ENCODE measurements around the gene MFSD1. TPM values are rescaled to one million over a fixed set of nuclear protein-coding genes. Genes with fewer than 3 reads are reported as not detected.

MFSD1 gene
- total RNA-seq, 2 donors from 2014 or later, result 11.2 to 17.5 TPM

GRCh38 chr3:158839966-158840365 lies 38.1 kb downstream of the MFSD1 start:
- Mint-ChIP-seq H3K9me3 (no peaks in the 10 kb centered on the region), H3K27ac (no peak overlapping the region), H3K27me3 (ENCODE audit: low read depth) (no peaks in the 10 kb centered on the region), H3K36me3 (ENCODE audit: insufficient read depth in 2 of 2) (no peaks in the 10 kb centered on the region), H3K4me1 (ENCODE audit: low read depth) (no peaks in the 10 kb centered on the region), H3K4me3 (no peak overlapping the region)
- no peak for DNase-seq
- ATAC-seq (replicated peaks in 1 of 2), result no peak

GRCh38 chr3:158841387-158841786 lies 39.5 kb downstream of the MFSD1 start:
- Mint-ChIP-seq H3K4me3 (no peak overlapping the region), H3K4me1 (ENCODE audit: low read depth) (peaks cover 4% of the 10 kb centered on the region), H3K27me3 (ENCODE audit: low read depth) (no peaks in the 10 kb centered on the region), H3K36me3 (ENCODE audit: insufficient read depth in 2 of 2) (no peaks in the 10 kb centered on the region), H3K27ac (no peak overlapping the region), H3K9me3 (no peaks in the 10 kb centered on the region)
- DNase-seq (no peak), ATAC-seq (replicated peaks in 1 of 2) (no peak)

GRCh38 chr3:158842976-158843375 lies 41.1 kb downstream of the MFSD1 start:
- H3K27me3 Mint-ChIP-seq (ENCODE audit: low read depth), result no peaks in the 10 kb centered on the region
- no peak overlapping the region for H3K4me3 Mint-ChIP-seq
- DNase-seq, result no peak
- no peaks in the 10 kb centered on the region for H3K9me3 Mint-ChIP-seq
- ATAC-seq (replicated peaks in 1 of 2), result no peak
- H3K27ac Mint-ChIP-seq, result no peak overlapping the region
- H3K36me3 Mint-ChIP-seq (ENCODE audit: insufficient read depth in 2 of 2), result no peaks in the 10 kb centered on the region
- H3K4me1 Mint-ChIP-seq (ENCODE audit: low read depth), result peaks cover 17% of the 10 kb centered on the region

DNA sequence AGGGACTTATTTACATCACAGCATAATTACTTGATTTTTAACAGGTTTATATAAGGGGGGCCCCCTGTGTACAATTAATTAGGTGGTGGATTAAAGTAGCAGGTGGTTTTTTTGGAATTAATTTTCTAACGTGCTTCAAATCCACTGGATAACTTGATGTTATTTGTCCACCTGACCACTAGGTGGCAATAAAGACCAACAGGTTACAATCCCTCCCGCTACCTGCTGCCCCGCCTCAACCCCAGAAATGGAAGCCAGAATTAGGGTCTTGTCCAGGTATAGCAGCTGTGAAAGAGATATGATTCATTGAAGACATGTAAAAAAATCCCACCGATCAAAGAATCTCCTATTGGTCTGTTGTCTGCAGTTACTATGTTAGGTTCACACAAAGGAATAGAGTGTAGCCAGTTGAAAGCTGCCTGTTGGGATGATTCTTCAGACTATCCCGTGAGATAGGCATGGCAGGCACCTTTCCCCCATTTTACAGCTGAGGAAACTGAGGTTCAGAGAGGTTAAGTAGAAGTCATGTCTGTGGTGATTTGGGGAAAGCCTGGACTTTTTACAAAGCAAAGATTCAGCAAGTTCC lies 44.0 kb downstream of the MFSD1 start:
- ATAC-seq (replicated peaks in 1 of 2), result peak; percentile 27 to 54
- H3K4me1 Mint-ChIP-seq (ENCODE audit: low read depth), result peaks cover 21% of the 10 kb centered on the region

DNA sequence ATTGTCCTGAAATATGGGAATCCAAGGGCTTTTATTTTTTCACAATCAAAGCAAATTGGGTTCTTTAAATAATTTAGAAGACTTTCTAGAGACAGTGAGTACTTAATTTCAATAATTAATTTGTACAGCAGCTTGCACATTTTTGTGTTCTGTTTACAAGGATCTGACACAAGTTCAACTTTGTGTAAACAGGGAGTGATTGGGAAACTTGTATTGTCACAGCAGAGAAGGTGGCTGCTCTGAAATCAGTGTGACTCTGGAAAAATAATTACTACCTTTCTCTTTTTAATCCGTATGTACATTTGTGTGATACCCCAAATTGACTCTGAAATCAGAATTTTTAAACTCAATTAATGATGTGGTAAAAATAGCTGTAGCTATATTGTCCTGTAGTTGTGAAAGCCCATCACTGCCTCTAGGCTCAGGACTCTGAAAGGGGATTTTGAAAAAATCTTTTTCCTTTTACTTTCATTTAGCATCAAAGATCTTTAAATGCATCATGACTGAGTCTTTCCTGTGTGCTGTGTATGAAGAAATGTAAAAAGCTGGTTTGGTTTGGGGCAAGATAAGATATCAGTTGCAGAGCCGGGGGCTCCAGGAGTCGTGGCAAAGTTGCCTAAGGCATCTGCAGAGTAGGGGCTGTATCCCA lies 45.1 kb downstream of the MFSD1 start:
- DNase-seq, result no peak
- H3K36me3 Mint-ChIP-seq (ENCODE audit: insufficient read depth in 2 of 2), result no peaks in the 10 kb centered on the region
- ATAC-seq (replicated peaks in 1 of 2), result peak; percentile 61 to 71
- no peaks in the 10 kb centered on the region for H3K27me3 Mint-ChIP-seq (ENCODE audit: low read depth)
- no peak overlapping the region for H3K27ac Mint-ChIP-seq
- H3K4me1 Mint-ChIP-seq (ENCODE audit: low read depth), result peaks cover 21% of the 10 kb centered on the region
- peak overlapping the region in 1 of 2 donors; percentile 28 for H3K4me3 Mint-ChIP-seq
- H3K9me3 Mint-ChIP-seq, result no peaks in the 10 kb centered on the region

More for the DNA sequence above, 44.0 kb downstream of the MFSD1 start:
- Mint-ChIP-seq H3K27ac (no peak overlapping the region), H3K27me3 (ENCODE audit: low read depth) (no peaks in the 10 kb centered on the region), H3K4me3 (no peak overlapping the region), H3K9me3 (no peaks in the 10 kb centered on the region), H3K36me3 (ENCODE audit: insufficient read depth in 2 of 2) (no peaks in the 10 kb centered on the region)
- peak; percentile 24 to 36 for DNase-seq

GRCh38 chr3:158847452-158847821 lies 45.6 kb downstream of the MFSD1 start:
- Mint-ChIP-seq H3K36me3 (ENCODE audit: insufficient read depth in 2 of 2) (no peaks in the 10 kb centered on the region), H3K4me1 (ENCODE audit: low read depth) (peaks cover 21% of the 10 kb centered on the region), H3K9me3 (no peaks in the 10 kb centered on the region), H3K27me3 (ENCODE audit: low read depth) (no peaks in the 10 kb centered on the region), H3K4me3 (no peak overlapping the region), H3K27ac (no peak overlapping the region)
- DNase-seq, result no peak
- peak; percentile 19 to 40 for ATAC-seq (replicated peaks in 1 of 2)

- Mint-ChIP-seq H3K36me3 (ENCODE audit: insufficient read depth in 2 of 2) (no peaks in the 10 kb centered on the region), H3K27ac (no peak overlapping the region), H3K4me1 (ENCODE audit: low read depth) (peaks cover 21% of the 10 kb centered on the region), H3K4me3 (no peak overlapping the region), H3K27me3 (ENCODE audit: low read depth) (no peaks in the 10 kb centered on the region), H3K9me3 (no peaks in the 10 kb centered on the region)
- ATAC-seq (replicated peaks in 1 of 2) (no peak), DNase-seq (no peak)
Observed at GRCh38 chr3:158847885-158848284, 46.0 kb downstream of the MFSD1 start.

GRCh38 chr3:158849757-158850156 lies 47.9 kb downstream of the MFSD1 start:
- DNase-seq, result no peak
- H3K4me1 Mint-ChIP-seq (ENCODE audit: low read depth), result peaks cover 21% of the 10 kb centered on the region
- no peaks in the 10 kb centered on the region for H3K36me3 Mint-ChIP-seq (ENCODE audit: insufficient read depth in 2 of 2)
- H3K27ac Mint-ChIP-seq, result no peak overlapping the region
- peaks cover 0 to 1% of the 10 kb centered on the region in 2 donors for H3K9me3 Mint-ChIP-seq
- H3K27me3 Mint-ChIP-seq (ENCODE audit: low read depth), result no peaks in the 10 kb centered on the region
- no peak overlapping the region for H3K4me3 Mint-ChIP-seq
- no peak for ATAC-seq (replicated peaks in 1 of 2)

DNA sequence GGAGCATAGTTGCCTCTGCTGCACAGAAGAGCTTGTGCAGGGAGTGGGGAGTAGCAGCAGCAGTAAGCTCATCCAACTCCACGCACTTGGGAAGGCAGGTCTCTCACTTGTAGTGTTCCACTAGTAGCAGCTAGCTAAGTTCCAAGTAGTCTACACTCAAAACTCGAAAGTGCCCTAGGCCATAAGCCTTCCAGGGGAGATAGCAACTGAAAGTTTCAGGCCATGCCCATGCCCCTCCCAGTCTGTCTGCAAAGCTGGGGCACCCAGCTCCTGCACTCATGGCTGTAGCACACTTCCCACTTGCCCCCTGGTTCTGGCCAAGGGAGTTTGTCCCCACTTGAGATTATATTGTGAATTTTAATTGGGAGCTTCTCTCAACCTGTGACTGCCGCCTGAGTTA lies 57.5 kb downstream of the MFSD1 start:
- DNase-seq (no peak), ATAC-seq (replicated peaks in 1 of 2) (no peak)
- Mint-ChIP-seq H3K4me3 (no peak overlapping the region), H3K27ac (no peak overlapping the region), H3K9me3 (peaks cover 6 to 7% of the 10 kb centered on the region in 2 donors), H3K36me3 (ENCODE audit: insufficient read depth in 2 of 2) (peaks cover 2 to 8% of the 10 kb centered on the region in 2 donors), H3K27me3 (ENCODE audit: low read depth) (peaks cover 16% of the 10 kb centered on the region), H3K4me1 (ENCODE audit: low read depth) (no peaks in the 10 kb centered on the region)

GRCh38 chr3:158863247-158863646 lies 61.4 kb downstream of the MFSD1 start:
- DNase-seq (no peak), ATAC-seq (replicated peaks in 1 of 2) (no peak)
- no peaks in the 10 kb centered on the region for H3K9me3 Mint-ChIP-seq
- H3K4me1 Mint-ChIP-seq (ENCODE audit: low read depth), result no peaks in the 10 kb centered on the region
- H3K27me3 Mint-ChIP-seq (ENCODE audit: low read depth), result no peaks in the 10 kb centered on the region
- no peak overlapping the region for H3K4me3 Mint-ChIP-seq
- H3K27ac Mint-ChIP-seq, result no peak overlapping the region
- H3K36me3 Mint-ChIP-seq (ENCODE audit: insufficient read depth in 2 of 2), result no peaks in the 10 kb centered on the region

- ATAC-seq (replicated peaks in 1 of 2) (no peak), DNase-seq (no peak)
- H3K4me1 Mint-ChIP-seq (ENCODE audit: low read depth), result no peaks in the 10 kb centered on the region
- no peaks in the 10 kb centered on the region for H3K9me3 Mint-ChIP-seq
- H3K4me3 Mint-ChIP-seq, result no peak overlapping the region
- no peaks in the 10 kb centered on the region for H3K36me3 Mint-ChIP-seq (ENCODE audit: insufficient read depth in 2 of 2)
- H3K27me3 Mint-ChIP-seq (ENCODE audit: low read depth), result no peaks in the 10 kb centered on the region
- no peak overlapping the region for H3K27ac Mint-ChIP-seq
Observed at GRCh38 chr3:158864492-158864891, 62.6 kb downstream of the MFSD1 start.

GRCh38 chr3:158875700-158876099 lies 73.8 kb downstream of the MFSD1 start:
- DNase-seq (no peak), ATAC-seq (replicated peaks in 1 of 2) (no peak)
- Mint-ChIP-seq H3K27ac (no peak overlapping the region), H3K36me3 (ENCODE audit: insufficient read depth in 2 of 2) (no peaks in the 10 kb centered on the region), H3K9me3 (no peaks in the 10 kb centered on the region), H3K27me3 (ENCODE audit: low read depth) (no peaks in the 10 kb centered on the region), H3K4me1 (ENCODE audit: low read depth) (no peaks in the 10 kb centered on the region), H3K4me3 (no peak overlapping the region)

Data from activated T-cell treated with anti-CD3 and anti-CD28 coated beads, Interleukin-2, amount 50 U/mL, for 72 hours (primary cell).